Measurements from ENCODE around the gene SRMS.

SRMS gene

DNA sequence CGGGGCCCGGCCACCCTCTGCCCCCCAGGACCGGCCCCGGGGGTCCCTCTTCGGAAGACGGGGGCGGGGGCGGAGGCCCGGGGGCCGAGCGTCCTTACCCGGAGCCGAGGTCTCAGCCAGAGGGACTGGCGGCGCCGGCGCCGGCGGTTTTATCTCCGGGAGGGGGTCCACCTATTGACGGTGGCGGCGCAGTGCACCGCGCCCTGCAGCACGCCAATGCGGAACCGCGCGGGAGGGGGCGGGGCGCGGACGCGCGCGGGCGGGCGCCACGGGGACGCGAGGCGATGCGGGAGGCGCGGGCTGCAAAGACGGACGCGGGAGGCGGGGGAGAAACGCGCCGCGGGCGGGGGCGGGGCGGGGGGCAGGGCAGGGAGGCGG is 48.6 kb downstream of the SRMS start, which contains the start of gene EEF1A2:
TSS of gene EEF1A2 (minus strand) at position 124 of the 378 bp plus-strand sequence. CDS start 1,320 bp downstream, outside the sequence.
- in situ Hi-C loops (cut with MboI; ENCODE audit: low sequenced_read_pairs, unreplicated experiment): no loop called here
- no peak for DNase-seq (ENCODE audit: low spot score)
- TF ChIP-seq, protein P1, sequence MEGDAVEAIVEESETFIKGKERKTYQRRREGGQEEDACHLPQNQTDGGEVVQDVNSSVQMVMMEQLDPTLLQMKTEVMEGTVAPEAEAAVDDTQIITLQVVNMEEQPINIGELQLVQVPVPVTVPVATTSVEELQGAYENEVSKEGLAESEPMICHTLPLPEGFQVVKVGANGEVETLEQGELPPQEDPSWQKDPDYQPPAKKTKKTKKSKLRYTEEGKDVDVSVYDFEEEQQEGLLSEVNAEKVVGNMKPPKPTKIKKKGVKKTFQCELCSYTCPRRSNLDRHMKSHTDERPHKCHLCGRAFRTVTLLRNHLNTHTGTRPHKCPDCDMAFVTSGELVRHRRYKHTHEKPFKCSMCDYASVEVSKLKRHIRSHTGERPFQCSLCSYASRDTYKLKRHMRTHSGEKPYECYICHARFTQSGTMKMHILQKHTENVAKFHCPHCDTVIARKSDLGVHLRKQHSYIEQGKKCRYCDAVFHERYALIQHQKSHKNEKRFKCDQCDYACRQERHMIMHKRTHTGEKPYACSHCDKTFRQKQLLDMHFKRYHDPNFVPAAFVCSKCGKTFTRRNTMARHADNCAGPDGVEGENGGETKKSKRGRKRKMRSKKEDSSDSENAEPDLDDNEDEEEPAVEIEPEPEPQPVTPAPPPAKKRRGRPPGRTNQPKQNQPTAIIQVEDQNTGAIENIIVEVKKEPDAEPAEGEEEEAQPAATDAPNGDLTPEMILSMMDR (IDR thresholded peaks at IDR 0.05; ENCODE audit: borderline replicate concordance, control extremely low read depth, extremely low read depth, insufficient read depth, missing control alignments): no peak

DNA sequence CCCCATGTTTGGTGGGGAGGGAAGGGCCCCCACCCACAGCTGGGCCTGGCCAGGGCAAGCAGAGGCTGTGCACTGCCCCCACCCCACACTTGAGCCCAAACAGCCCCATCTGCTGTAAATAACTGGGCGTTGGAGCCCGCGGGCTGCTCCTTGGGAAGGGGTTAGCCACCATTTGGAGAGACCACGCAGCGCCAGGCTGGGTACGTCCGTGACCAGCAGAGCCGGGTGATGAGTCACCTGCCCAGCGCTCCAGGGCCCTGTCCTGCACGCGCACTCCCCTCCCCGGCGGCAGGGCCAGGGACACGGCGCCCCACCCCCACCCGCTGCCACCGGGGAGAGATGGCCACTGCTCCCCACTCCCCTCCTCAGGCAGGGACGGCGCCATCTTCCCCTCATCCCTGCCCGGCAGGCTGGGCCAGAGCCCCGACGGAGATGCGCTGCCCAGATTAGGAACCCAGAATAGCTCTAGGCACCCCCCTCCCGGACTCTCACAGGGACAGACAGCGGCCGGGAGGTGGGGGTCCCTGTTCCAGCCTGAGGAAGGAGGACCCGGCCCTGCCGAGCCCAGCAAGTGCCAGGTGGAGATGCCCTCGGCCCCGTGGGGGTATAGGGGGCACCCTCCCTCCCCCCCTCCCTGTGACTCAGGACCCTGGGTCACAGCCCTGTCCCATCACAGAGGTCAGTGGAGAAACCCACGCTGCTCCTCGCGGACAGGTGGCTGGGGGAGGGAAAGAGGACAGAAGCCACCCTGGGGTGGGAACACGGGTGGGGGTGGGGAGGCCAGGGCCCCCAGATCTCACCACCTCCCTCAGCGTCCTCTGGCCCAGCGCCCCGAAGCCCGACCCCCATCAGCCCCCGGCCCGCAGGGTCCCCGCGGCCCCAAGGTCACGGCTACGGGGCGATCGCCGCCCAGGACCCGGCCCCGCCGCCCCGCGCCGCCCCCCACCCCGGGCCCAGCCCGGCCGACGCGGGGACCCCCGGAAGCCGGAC is 49.3 kb downstream of the SRMS start:
- no peak for DNase-seq (ENCODE audit: low spot score)
- TF ChIP-seq, protein P1 (IDR thresholded peaks at IDR 0.05; ENCODE audit: borderline replicate concordance, control extremely low read depth, extremely low read depth, insufficient read depth, missing control alignments): no peak
- in situ Hi-C loops (cut with MboI; ENCODE audit: low sequenced_read_pairs, unreplicated experiment): no loop called here

DNA sequence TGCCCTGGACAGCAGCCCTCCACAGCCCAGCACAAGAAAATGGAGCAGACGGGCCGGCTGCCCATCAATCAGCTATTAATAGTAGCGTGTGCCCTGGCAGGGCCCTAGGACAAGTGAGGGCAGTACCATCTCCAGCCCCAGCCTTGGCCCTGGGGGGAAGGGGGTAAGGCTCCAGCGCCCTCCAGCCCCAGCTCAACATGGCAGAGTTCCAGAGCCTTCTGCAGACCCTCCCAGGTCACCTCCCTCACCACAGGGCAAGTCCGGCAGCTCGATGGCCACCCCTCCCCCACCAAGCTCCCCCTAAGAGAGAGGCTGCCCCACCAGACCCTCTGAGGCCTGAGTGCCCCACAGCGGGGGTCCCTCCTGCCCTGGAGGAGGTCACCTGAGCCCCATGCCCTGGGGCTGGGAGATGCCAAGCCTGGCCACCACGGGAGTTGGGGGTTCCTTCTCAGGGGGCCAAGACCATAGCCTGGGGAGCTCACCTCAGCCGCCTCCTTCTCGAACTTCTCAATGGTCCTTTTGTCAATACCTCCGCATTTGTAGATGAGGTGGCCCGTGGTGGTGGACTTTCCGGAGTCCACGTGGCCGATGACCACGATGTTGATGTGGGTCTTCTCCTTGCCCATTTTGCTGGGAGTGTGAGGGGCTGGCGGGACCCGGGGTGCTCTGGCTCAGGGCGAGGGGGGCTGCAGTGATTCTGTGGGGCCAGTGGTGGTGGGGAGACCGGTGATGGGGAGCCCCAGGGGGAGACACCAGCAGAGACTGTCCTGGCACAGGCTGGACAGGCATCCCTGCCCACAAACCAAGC is 50.2 kb downstream of the SRMS start:
- no peak for DNase-seq (ENCODE audit: low spot score)
- TF ChIP-seq, protein P1 (IDR thresholded peaks at IDR 0.05; ENCODE audit: borderline replicate concordance, control extremely low read depth, extremely low read depth, insufficient read depth, missing control alignments): no peak
- in situ Hi-C loops (cut with MboI; ENCODE audit: low sequenced_read_pairs, unreplicated experiment): no loop called here

GRCh38 chr20:63496596-63497120 is 50.9 kb downstream of the SRMS start:
- in situ Hi-C loops (cut with MboI; ENCODE audit: low sequenced_read_pairs, unreplicated experiment): no loop called here
- TF ChIP-seq, protein P1 (IDR thresholded peaks at IDR 0.05; ENCODE audit: borderline replicate concordance, control extremely low read depth, extremely low read depth, insufficient read depth, missing control alignments): no peak
- no peak for DNase-seq (ENCODE audit: low spot score)

- TF ChIP-seq, protein P1 (IDR thresholded peaks at IDR 0.05; ENCODE audit: borderline replicate concordance, control extremely low read depth, extremely low read depth, insufficient read depth, missing control alignments): peak; percentile 94
- in situ Hi-C loops (cut with MboI; ENCODE audit: low sequenced_read_pairs, unreplicated experiment): no loop called here
- peak; percentile 92 for DNase-seq (ENCODE audit: low spot score)
These were observed 51.6 kb downstream of the SRMS start for GRCh38 chr20:63495741-63496595.
